HCT116 (cell line): Measurements from ENCODE around the gene CDCP2. TPM values are rescaled to one million over a fixed set of nuclear protein-coding genes. Genes with fewer than 3 reads are reported as not detected.

Source experiments
- ATAC-seq: fragments of 200-7000 bp; cut with Tn5 transposase; 2 replicates; pipeline ENCODE4 v1.9.1; 2020; ENCODE audit warnings: mild to moderate bottlenecking, moderate library complexity
- BruUV-seq: library from RNA; stranded (reverse); fragments of 400-500 nt; replicated peaks from 2 replicates; lab custom pipeline; 2021; lab: Mats Ljungman, UMichigan
- CTCF ChIA-PET: fragments of 300-600 bp; sonication (Branson Sonifier 250); formaldehyde crosslinking; loops from one replicate; lab custom pipeline; 2021; ENCODE audit warnings: antibody characterized with exemption; lab: Charles Lee
- POLR2A ChIA-PET: fragments of 300-600, 350-600 bp; sonication (Branson Sonifier 250); formaldehyde crosslinking; loops from one replicate; lab custom pipeline; 2021; ENCODE audit warnings: antibody characterized with exemption; lab: Charles Lee
- RAD21 ChIA-PET, 2 experiments: fragments of 300-600 bp; sonication (Branson Sonifier 250); formaldehyde crosslinking; loops; one replicate each; lab custom pipeline; 2023; ENCODE audit warnings: low total read pairs in 2 of 2; ENCODE audit not compliant: uncharacterized antibody in 2 of 2, unreplicated experiment in 2 of 2, low non-redundant PET in 1 of 2; lab: Charles Lee
- DNase-seq: peaks from one replicate; pipeline ENCODE4 v3.0.0-alpha.2; 2010; ENCODE audit warnings: low read depth, low spot score
- H2AFZ ChIP-seq: fragments of 200-600 bp; shearing (Covaris generic), sonication (generic); 2 replicates; pipeline ENCODE4 v1.6.1; 2017; ENCODE audit warnings: low read depth, mixed run types, mixed read lengths, antibody characterized with exemption, low read length; ENCODE audit not compliant: poor library complexity, severe bottlenecking
- H3K27ac ChIP-seq: 2 replicates; pipeline ENCODE4 v1.5.1; 2012; ENCODE audit warnings: low read depth, low read length
- H3K27me3 ChIP-seq: fragments of 200-600 bp; sonication (generic); 2 replicates; pipeline ENCODE4 v1.6.1; 2016; ENCODE audit warnings: mixed run types, low read length, mixed read lengths; ENCODE audit not compliant: insufficient read depth
- H3K36me3 ChIP-seq, 2 experiments: fragments of 200-500 bp in 1 of 2; fragments of 200-600 bp in 1 of 2; sonication (Bioruptor generic) in 1 of 2; sonication (generic) in 1 of 2; 2 replicates each; pipeline versions ENCODE4 v1.5.1 to v1.6.1; 2014 to 2016; ENCODE audit warnings: low read length in 2 of 2, inconsistent platforms in 1 of 2, mixed read lengths in 1 of 2, mixed run types in 1 of 2; ENCODE audit not compliant: insufficient read depth in 2 of 2, control insufficient read depth in 1 of 2
- H3K4me1 ChIP-seq, 2 experiments: fragments of 200-600 bp in 1 of 2; sonication (generic) in 1 of 2; 2 replicates each; pipeline versions ENCODE4 v1.5.1 to v1.6.1; 2012 to 2017; ENCODE audit warnings: low read length in 2 of 2, inconsistent platforms in 1 of 2, mild to moderate bottlenecking in 1 of 2, mixed read lengths in 1 of 2, mixed run types in 1 of 2, moderate library complexity in 1 of 2; ENCODE audit not compliant: insufficient read depth in 2 of 2, control insufficient read depth in 1 of 2
- H3K4me2 ChIP-seq: fragments of 200-600 bp; sonication (generic); 2 replicates; pipeline ENCODE4 v1.6.1; 2017; ENCODE audit warnings: mixed run types, low read length, mixed read lengths
- H3K4me3 ChIP-seq, 2 experiments: fragments of 200-600 bp in 1 of 2; sonication (generic) in 1 of 2; replicated peaks in 1 of 2; 2 replicates each; pipeline ENCODE4 v1.5.1; 2011 to 2016; ENCODE audit warnings: low read length in 2 of 2, control low read depth in 1 of 2, low read depth in 1 of 2, mild to moderate bottlenecking in 1 of 2, mixed read lengths in 1 of 2, mixed run types in 1 of 2
- H3K79me2 ChIP-seq: fragments of 200-600 bp; sonication (generic); 2 replicates; pipeline ENCODE4 v1.6.1; 2017; ENCODE audit warnings: mild to moderate bottlenecking, mixed run types, low read length, moderate library complexity, mixed read lengths; ENCODE audit not compliant: insufficient read depth
- H3K9ac ChIP-seq: fragments of 200-600 bp; sonication (generic); 2 replicates; pipeline ENCODE4 v1.6.1; 2016; ENCODE audit warnings: low read length, mixed read lengths
- H3K9me2 ChIP-seq: fragments of 200-600 bp; sonication (generic), shearing (Covaris generic); 2 replicates; pipeline ENCODE4 v1.6.1; 2017; ENCODE audit warnings: mixed run types, mild to moderate bottlenecking, moderate library complexity; ENCODE audit not compliant: insufficient read depth
- H3K9me3 ChIP-seq, 2 experiments: fragments of 200-500 bp in 1 of 2; fragments of 200-600 bp in 1 of 2; sonication (Bioruptor generic) in 1 of 2; sonication (generic) in 1 of 2; 2 replicates each; pipeline ENCODE4 v1.6.1; 2014 to 2017; ENCODE audit warnings: low read length in 2 of 2, mixed read lengths in 2 of 2, inconsistent platforms in 1 of 2, low read depth in 1 of 2, mild to moderate bottlenecking in 1 of 2, mixed run types in 1 of 2, moderate library complexity in 1 of 2; ENCODE audit not compliant: control insufficient read depth in 1 of 2, insufficient read depth in 1 of 2
- H4K20me1 ChIP-seq: fragments of 200-600 bp; sonication (generic), shearing (Covaris generic); 2 replicates; pipeline ENCODE4 v1.6.1; 2017; ENCODE audit warnings: mixed run types, mild to moderate bottlenecking, moderate library complexity; ENCODE audit not compliant: insufficient read depth
- CTCF ChIP-seq, 3 experiments: fragments of 200-600 bp in 1 of 3; sonication (generic) in 1 of 3; IDR thresholded peaks in 2 of 3; conservative IDR thresholded peaks in 1 of 3; 2 replicates each; pipeline ENCODE4 v1.5.1; 2012 to 2017; ENCODE audit warnings: low read depth in 2 of 3, low read length in 2 of 3, antibody characterized with exemption in 1 of 3, borderline replicate concordance in 1 of 3, control low read depth in 1 of 3, mild to moderate bottlenecking in 1 of 3, mixed read lengths in 1 of 3, mixed run types in 1 of 3, moderate library complexity in 1 of 3; ENCODE audit not compliant: insufficient read depth in 1 of 3
- ELF1 ChIP-seq: IDR thresholded peaks from 2 replicates; pipeline ENCODE4 v1.6.1; 2012; ENCODE audit warnings: low read depth, borderline replicate concordance
- JUND ChIP-seq: IDR thresholded peaks from 2 replicates; pipeline ENCODE4 v1.6.1; 2012
- MAX ChIP-seq: IDR thresholded peaks from 2 replicates; pipeline ENCODE4 v1.6.1; 2012
- RAD21 ChIP-seq: IDR thresholded peaks from 2 replicates; pipeline ENCODE4 v1.6.1; 2012; ENCODE audit warnings: low read depth, mild to moderate bottlenecking
- SP1 ChIP-seq: IDR thresholded peaks from 2 replicates; pipeline ENCODE4 v1.6.1; 2012; ENCODE audit warnings: low read depth
- TCF7L2 ChIP-seq: IDR thresholded peaks from 2 replicates; pipeline ENCODE4 v1.7.0; 2011; ENCODE audit warnings: borderline replicate concordance, inconsistent platforms; ENCODE audit not compliant: insufficient read depth, insufficient read length; ENCODE audit errors: extremely low read depth
- ZNF274 ChIP-seq: fragments of 200-500 bp; sonication (Bioruptor generic); IDR thresholded peaks from 2 replicates; pipeline ENCODE4 v1.6.1; 2014; ENCODE audit warnings: mild to moderate bottlenecking, low read depth, low read length, inconsistent platforms
- intact Hi-C: fragments of 100-400 bp; cut with micrococcal nuclease; formaldehyde crosslinking; loops from 2 replicates; pipeline ENCODE4 v1.10.0; 2022
- total RNA-seq: library from RNA; stranded (reverse); gene quantifications from one replicate; pipeline ENCODE4 v1.2.1, GENCODE V29; 2021; ENCODE audit not compliant: unreplicated experiment

CDCP2 gene
- total RNA-seq, 1 experiment from 2014 or later = 0.22 TPM

GRCh38 chr1:54126271-54126815, 26.5 kb downstream of the CDCP2 start:
- Histone ChIP-seq H3K27ac (no peak overlapping the region), H3K9me3 (no peaks in the 10 kb centered on the region), H3K79me2 (no peaks in the 10 kb centered on the region), H3K9ac (no peak overlapping the region), H3K4me3 (no peak overlapping the region), H2AFZ (no peak overlapping the region), H3K27me3 (no peaks in the 10 kb centered on the region), H3K36me3 (no peaks in the 10 kb centered on the region), H3K9me2 (no peaks in the 10 kb centered on the region), H3K4me1 (peaks cover 2 to 11% of the 10 kb centered on the region in 2 experiments; a peak in 3 of 4 replicates), H4K20me1 (no peaks in the 10 kb centered on the region), H3K4me2 (no peak overlapping the region)
- intact Hi-C loops = no loop called here
- ChIA-PET CTCF (interaction anchor here (0.6 to 2.6 kb wide), 4 partner anchors 11 to 364 kb away, joined by 3 to 7 read pairs (median 4); no protein-coding TSS in a partner anchor), RAD21 (interaction anchor here in 1 of 2 experiments (0.6 to 1.2 kb wide), 2 partner anchors 363 kb away, joined by 3 read pairs; no protein-coding TSS in a partner anchor), POLR2A (no interaction called here)
- DNase-seq (no peak), ATAC-seq (no peak)
- no peak for TF ChIP-seq SP1
- no peak for TF ChIP-seq JUND
- TF ChIP-seq ELF1 = no peak
- TF ChIP-seq MAX = no peak
- TF ChIP-seq RAD21 = no peak
- no TSS peak for BruUV-seq

GRCh38 chr1:54125386-54126070, 27.3 kb downstream of the CDCP2 start:
- CTCF ChIA-PET = interaction anchor here (0.7 to 2.6 kb wide), 4 partner anchors 8 to 365 kb away, joined by 3 to 7 read pairs (median 4); no protein-coding TSS in a partner anchor
- Histone ChIP-seq H3K9me2 (no peaks in the 10 kb centered on the region), H3K9me3 (no peaks in the 10 kb centered on the region), H3K27ac (no peak overlapping the region), H3K27me3 (no peaks in the 10 kb centered on the region), H4K20me1 (no peaks in the 10 kb centered on the region), H3K4me2 (no peak overlapping the region), H3K9ac (no peak overlapping the region), H3K4me1 (peaks cover 2 to 15% of the 10 kb centered on the region in 2 experiments; a peak in 3 of 4 replicates), H3K36me3 (no peaks in the 10 kb centered on the region), H3K4me3 (no peak overlapping the region), H3K79me2 (no peaks in the 10 kb centered on the region), H2AFZ (no peak overlapping the region)
- intact Hi-C loops = loop anchor here (1.0 kb wide), 1 partner anchor 364 kb away; no protein-coding TSS in a partner anchor
- POLR2A ChIA-PET = no interaction called here
- no peak for DNase-seq
- BruUV-seq = no TSS peak
- TF ChIP-seq ZNF274 (no peak), TCF7L2 (peak; percentile 14), ELF1 (no peak), RAD21 (peak; percentile 72), CTCF (IDR thresholded peaks at IDR 0.05 in 2 of 3, conservative IDR thresholded peaks at IDR 0.05 in 1 of 3; ENCODE audit: borderline replicate concordance in 1 of 3, insufficient read depth in 1 of 3, low read depth in 2 of 3, low read length in 2 of 3) (peak; percentile 32 to 46 (median 46); a peak in 4 of 6 replicates)
- ATAC-seq = peak; percentile 37
- RAD21 ChIA-PET = interaction anchor here in 1 of 2 experiments (1.2 kb wide), 1 partner anchor 364 kb away, joined by 3 read pairs; no protein-coding TSS in a partner anchor
